ENCODE results near the gene TMEM74B. TPM values are rescaled to one million over a fixed set of nuclear protein-coding genes. Genes with fewer than 3 reads are reported as not detected.
"Not testable (repeated sequence)": the region's sequence is repeated elsewhere in the genome, so short reads cannot be mapped to it uniquely, and the experiment has no call there.

TMEM74B gene
- polyA plus RNA-seq, 4 donors: 1.5 to 5.5 (median 3.7) TPM

GRCh38 chr20:1149812-1150211 is 35.0 kb downstream of the TMEM74B start:
- DNase-seq (ENCODE audit: low read depth in 4 of 4, low spot score in 2 of 4): not testable (repeated sequence)

- no peak for DNase-seq (ENCODE audit: low read depth in 4 of 4, low spot score in 2 of 4)
These were observed 37.8 kb downstream of the TMEM74B start for GRCh38 chr20:1146957-1147356.

GRCh38 chr20:1144401-1145172 is 40.2 kb downstream of the TMEM74B start:
- DNase-seq (ENCODE audit: low read depth in 4 of 4, low spot score in 2 of 4): no peak

- DNase-seq (ENCODE audit: low read depth in 4 of 4, low spot score in 2 of 4): no peak
These were observed 47.5 kb downstream of the TMEM74B start for GRCh38 chr20:1137236-1137635.

- DNase-seq (ENCODE audit: low read depth in 4 of 4, low spot score in 2 of 4): no peak
These were observed 49.9 kb downstream of the TMEM74B start for GRCh38 chr20:1134836-1135235.

DNA sequence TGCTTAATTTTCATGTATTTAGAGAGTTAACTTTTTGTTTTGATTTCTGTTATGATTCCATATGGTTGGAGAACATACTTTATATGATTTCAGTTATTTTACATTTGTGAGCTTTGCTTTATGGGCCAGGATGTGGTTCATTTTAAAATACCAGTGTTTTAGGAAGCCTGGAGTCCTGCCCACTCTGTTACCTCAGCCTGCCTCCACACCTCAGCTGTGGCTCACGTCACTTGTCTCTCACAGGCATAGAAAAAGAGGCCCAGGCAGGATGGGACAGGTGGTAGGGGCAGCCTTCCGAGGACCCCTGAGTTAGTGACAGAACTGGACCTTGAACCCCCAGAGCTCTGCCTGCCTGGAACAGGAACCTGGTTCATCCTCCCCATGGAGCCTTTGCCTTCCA is 50.4 kb downstream of the TMEM74B start:
- no peak for DNase-seq (ENCODE audit: low read depth in 4 of 4, low spot score in 2 of 4)

DNA sequence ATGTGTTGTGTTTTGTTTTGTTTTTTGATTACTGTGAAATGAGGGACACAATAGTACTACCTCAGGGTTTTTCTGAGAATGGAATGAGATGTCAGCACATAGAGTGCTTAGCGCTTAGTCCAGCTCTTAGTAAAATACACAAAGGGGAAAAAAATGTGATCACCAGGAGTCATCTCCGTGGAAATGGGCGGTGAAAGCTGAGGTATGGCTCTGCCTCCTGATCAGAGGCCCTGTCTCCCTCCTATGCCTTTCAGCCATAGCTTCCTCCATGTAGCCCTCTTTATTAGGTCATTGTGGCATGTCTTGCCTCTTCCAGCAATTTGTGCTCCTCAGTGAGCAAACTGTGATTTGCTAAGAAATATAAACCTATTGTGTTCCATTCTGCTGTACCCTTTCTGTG is 53.4 kb downstream of the TMEM74B start:
- DNase-seq (ENCODE audit: low read depth in 4 of 4, low spot score in 2 of 4): no peak

DNA sequence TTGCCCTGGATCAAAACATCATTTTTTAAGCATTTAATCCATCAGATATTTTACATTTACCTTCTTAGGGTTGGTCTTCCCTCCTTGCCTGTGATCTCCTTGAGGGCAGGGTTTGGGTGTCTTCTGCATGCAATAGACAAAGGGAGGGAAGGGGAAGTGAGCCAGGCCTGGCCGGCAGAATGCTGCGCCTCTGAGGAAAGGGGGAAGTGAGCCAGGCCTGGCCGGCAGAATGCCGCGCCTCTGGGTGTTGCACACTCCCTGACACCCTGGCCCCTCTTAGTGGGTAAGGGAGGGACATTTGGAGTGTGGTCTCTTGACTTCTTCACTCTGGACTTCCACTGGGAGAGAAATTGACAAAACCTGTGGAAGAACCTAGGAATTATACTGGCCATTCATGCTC is 53.9 kb downstream of the TMEM74B start:
- DNase-seq (ENCODE audit: low read depth in 4 of 4, low spot score in 2 of 4): no peak

Other genes starting within 250 kb of the TMEM74B start
- gene RSPO4, start 182.7 kb downstream of the TMEM74B start, polyA plus RNA-seq (ENCODE audit: insufficient read length in 4 of 4): 1 to 10 TPM in 3 of 4 donors, under 1 TPM in 1; 0.93 to 2.6 (median 1.7) TPM
- gene PSMF1, start 66.4 kb downstream of the TMEM74B start, polyA plus RNA-seq (ENCODE audit: insufficient read length in 4 of 4): 100 to 1,000 TPM; 115 to 147 (median 130) TPM
- under 1 TPM; 0.22 to 0.57 (median 0.36) TPM for gene C20orf202, start 18.5 kb upstream of the TMEM74B start, polyA plus RNA-seq (ENCODE audit: insufficient read length in 4 of 4)
- not detected for gene RAD21L1, start 41.1 kb upstream of the TMEM74B start, polyA plus RNA-seq (ENCODE audit: insufficient read length in 4 of 4)
- 1 to 10 TPM; 1.9 to 4.2 (median 3.7) TPM for gene SNPH, start 81.3 kb upstream of the TMEM74B start, polyA plus RNA-seq (ENCODE audit: insufficient read length in 4 of 4)
- gene SDCBP2, start 144.2 kb upstream of the TMEM74B start, polyA plus RNA-seq (ENCODE audit: insufficient read length in 4 of 4): 1 to 10 TPM; 2.3 to 3.8 (median 2.7) TPM
- gene FKBP1A, start 208.1 kb upstream of the TMEM74B start, polyA plus RNA-seq (ENCODE audit: insufficient read length in 4 of 4): 100 to 1,000 TPM; 329 to 396 (median 350) TPM

Data from left renal cortex interstitium (tissue), 4 donors.